Activated T-cell treated with anti-CD3 and anti-CD28 coated beads for 48 hours (primary cell): Measurements from ENCODE around the gene PRKG1.
"Not testable (repeated sequence)": the region's sequence is repeated elsewhere in the genome, so short reads cannot be mapped to it uniquely, and the experiment has no call there.

Source experiments
- DNase-seq: peaks from one replicate; pipeline ENCODE4 v3.0.0-alpha.2; 2020; ENCODE audit warnings: low read depth

PRKG1 gene

GRCh38 chr10:51377932-51378599 is 303.8 kb downstream of the PRKG1 start:
- no peak for DNase-seq

GRCh38 chr10:51382181-51382580 is 307.9 kb downstream of the PRKG1 start:
- DNase-seq = no peak

- DNase-seq = no peak
These were observed 310.7 kb downstream of the PRKG1 start for GRCh38 chr10:51384971-51385370.

GRCh38 chr10:51386248-51386885 is 312.1 kb downstream of the PRKG1 start:
- no peak for DNase-seq

- DNase-seq = peak; percentile 27
These were observed 315.4 kb downstream of the PRKG1 start for GRCh38 chr10:51389415-51390321.

- DNase-seq = not testable (repeated sequence)
These were observed 318.7 kb downstream of the PRKG1 start for GRCh38 chr10:51393006-51393405.

GRCh38 chr10:51394039-51394438 is 319.8 kb downstream of the PRKG1 start:
- DNase-seq = no peak

GRCh38 chr10:51397244-51397643 is 323.0 kb downstream of the PRKG1 start:
- DNase-seq = no peak

- no peak for DNase-seq
These were observed 323.4 kb downstream of the PRKG1 start for GRCh38 chr10:51397695-51398094.

GRCh38 chr10:51399840-51400239 is 325.6 kb downstream of the PRKG1 start:
- DNase-seq = no peak

GRCh38 chr10:51400392-51401096 is 326.3 kb downstream of the PRKG1 start:
- no peak for DNase-seq

GRCh38 chr10:51403521-51403920 is 329.2 kb downstream of the PRKG1 start:
- no peak for DNase-seq

GRCh38 chr10:51405580-51406351 is 331.5 kb downstream of the PRKG1 start:
- DNase-seq = no peak

- DNase-seq = no peak
These were observed 332.3 kb downstream of the PRKG1 start for GRCh38 chr10:51406581-51406980.

GRCh38 chr10:51416494-51416893 is 342.2 kb downstream of the PRKG1 start:
- DNase-seq = no peak

- DNase-seq = no peak
These were observed 345.2 kb downstream of the PRKG1 start for GRCh38 chr10:51419196-51420093.

- DNase-seq = no peak
These were observed 347.6 kb downstream of the PRKG1 start for GRCh38 chr10:51421853-51422252.

GRCh38 chr10:51422311-51423120 is 348.2 kb downstream of the PRKG1 start:
- DNase-seq = no peak

- no peak for DNase-seq
These were observed 348.8 kb downstream of the PRKG1 start for GRCh38 chr10:51423121-51423452.

GRCh38 chr10:51425431-51425830 is 351.1 kb downstream of the PRKG1 start:
- DNase-seq = no peak
